KOPT-K1 (cell line): Measurements from ENCODE around the gene CFAP410.

ENCODE experiments used
- H3K27ac ChIP-seq: fragments of 200-600 bp; sonication (generic); 2 replicates; pipeline ENCODE4 v1.5.1; 2016; ENCODE audit warnings: antibody characterized with exemption, mild to moderate bottlenecking, low read depth, low read length; ENCODE audit not compliant: poor library complexity, severe bottlenecking
- H3K36me3 ChIP-seq: fragments of 200-600 bp; sonication (generic); 2 replicates; pipeline ENCODE4 v1.5.1; 2017; ENCODE audit warnings: antibody characterized with exemption, mild to moderate bottlenecking, low read length, moderate library complexity; ENCODE audit not compliant: insufficient read depth
- H3K9me3 ChIP-seq: fragments of 200-600 bp; sonication (generic); 2 replicates; pipeline ENCODE4 v1.5.1; 2017; ENCODE audit warnings: antibody characterized with exemption, low read length, mild to moderate bottlenecking; ENCODE audit not compliant: insufficient read depth, poor library complexity, severe bottlenecking

Gene CFAP410

GRCh38 chr21:44332383-44332782 lies 6.8 kb downstream of the CFAP410 start:
- Histone ChIP-seq H3K36me3 (peaks cover 18% of the 10 kb centered on the region; the same call in 1 of the 2 replicates), H3K27ac (no peak overlapping the region), H3K9me3 (no peaks in the 10 kb centered on the region)

GRCh38 chr21:44331650-44332307 lies 7.4 kb downstream of the CFAP410 start:
- Histone ChIP-seq H3K36me3 (peaks cover 18% of the 10 kb centered on the region; the same call in 1 of the 2 replicates), H3K27ac (no peak overlapping the region)

GRCh38 chr21:44331209-44331608 lies 8.0 kb downstream of the CFAP410 start:
- no peaks in the 10 kb centered on the region for H3K9me3 ChIP-seq
- H3K27ac ChIP-seq = no peak overlapping the region
- H3K36me3 ChIP-seq = peaks cover 16% of the 10 kb centered on the region; the same call in 1 of the 2 replicates

More at GRCh38 chr21:44331650-44332307, 7.4 kb downstream of the CFAP410 start:
- H3K9me3 ChIP-seq = no peaks in the 10 kb centered on the region

- Histone ChIP-seq H3K36me3 (peaks cover 19% of the 10 kb centered on the region; the same call in 1 of the 2 replicates), H3K27ac (no peak overlapping the region), H3K9me3 (no peaks in the 10 kb centered on the region)
These were observed 8.5 kb downstream of the CFAP410 start for GRCh38 chr21:44330698-44331097.

GRCh38 chr21:44329971-44330681 lies 9.1 kb downstream of the CFAP410 start:
- Histone ChIP-seq H3K9me3 (no peaks in the 10 kb centered on the region), H3K27ac (no peak overlapping the region), H3K36me3 (peaks cover 22% of the 10 kb centered on the region; the same call in 1 of the 2 replicates)

GRCh38 chr21:44329086-44329889 lies 9.9 kb downstream of the CFAP410 start:
- Histone ChIP-seq H3K27ac (no peak overlapping the region), H3K36me3 (peaks cover 31% of the 10 kb centered on the region), H3K9me3 (no peaks in the 10 kb centered on the region)

GRCh38 chr21:44328242-44328895 lies 10.8 kb downstream of the CFAP410 start:
- Histone ChIP-seq H3K36me3 (peaks cover 38% of the 10 kb centered on the region), H3K9me3 (no peaks in the 10 kb centered on the region)

GRCh38 chr21:44327603-44327974 lies 11.6 kb downstream of the CFAP410 start:
- peaks cover 45% of the 10 kb centered on the region for H3K36me3 ChIP-seq
- no peak overlapping the region for H3K27ac ChIP-seq
- H3K9me3 ChIP-seq = no peaks in the 10 kb centered on the region

More at GRCh38 chr21:44328242-44328895, 10.8 kb downstream of the CFAP410 start:
- H3K27ac ChIP-seq = no peak overlapping the region

GRCh38 chr21:44326716-44327602 lies 12.2 kb downstream of the CFAP410 start:
- H3K9me3 ChIP-seq = no peaks in the 10 kb centered on the region
- no peak overlapping the region for H3K27ac ChIP-seq
- H3K36me3 ChIP-seq = peaks cover 49% of the 10 kb centered on the region

- H3K36me3 ChIP-seq = peaks cover 54% of the 10 kb centered on the region
- H3K9me3 ChIP-seq = no peaks in the 10 kb centered on the region
- H3K27ac ChIP-seq = no peak overlapping the region
These were observed 12.9 kb downstream of the CFAP410 start for GRCh38 chr21:44326272-44326647.

- no peak overlapping the region for H3K27ac ChIP-seq
- peaks cover 54% of the 10 kb centered on the region for H3K36me3 ChIP-seq
- no peaks in the 10 kb centered on the region for H3K9me3 ChIP-seq
These were observed 13.6 kb downstream of the CFAP410 start for GRCh38 chr21:44325386-44326271.

GRCh38 chr21:44324854-44325107 lies 14.4 kb downstream of the CFAP410 start:
- H3K36me3 ChIP-seq = peaks cover 58% of the 10 kb centered on the region
- H3K27ac ChIP-seq = no peak overlapping the region
- H3K9me3 ChIP-seq = no peaks in the 10 kb centered on the region

GRCh38 chr21:44324106-44324853 lies 14.9 kb downstream of the CFAP410 start:
- H3K27ac ChIP-seq = no peak overlapping the region
- H3K36me3 ChIP-seq = peaks cover 59% of the 10 kb centered on the region
- H3K9me3 ChIP-seq = no peaks in the 10 kb centered on the region
